Neuronal stem cell (in vitro differentiated cells): ENCODE data around the gene GTPBP4.

ENCODE experiments used
- DNase-seq: peaks from one replicate; pipeline ENCODE4 v3.0.0-alpha.2; 2013; ENCODE audit warnings: low spot score
- H2AFZ ChIP-seq: one replicate; pipeline ENCODE4 v1.6.1; 2013; ENCODE audit warnings: mild to moderate bottlenecking, low read length, inconsistent platforms
- H2AK5ac ChIP-seq: 2 replicates; pipeline ENCODE4 v1.6.1; 2013; ENCODE audit warnings: low read depth, mild to moderate bottlenecking, inconsistent platforms, low read length, moderate library complexity, mixed read lengths
- H2BK120ac ChIP-seq: 2 replicates; pipeline ENCODE4 v1.6.1; 2013; ENCODE audit warnings: low read depth, mild to moderate bottlenecking, inconsistent platforms, low read length, moderate library complexity, mixed read lengths
- H2BK12ac ChIP-seq: one replicate; pipeline ENCODE4 v1.6.1; 2013; ENCODE audit warnings: low read length, inconsistent platforms
- H2BK15ac ChIP-seq: 2 replicates; pipeline ENCODE4 v1.6.1; 2013; ENCODE audit warnings: mild to moderate bottlenecking, low read length, inconsistent platforms, mixed read lengths
- H2BK5ac ChIP-seq: one replicate; pipeline ENCODE4 v1.6.1; 2013; ENCODE audit warnings: inconsistent platforms, mild to moderate bottlenecking, low read length, moderate library complexity
- H3K14ac ChIP-seq: one replicate; pipeline ENCODE4 v1.6.1; 2013; ENCODE audit warnings: low read length, inconsistent platforms
- H3K18ac ChIP-seq: 2 replicates; pipeline ENCODE4 v1.6.1; 2013; ENCODE audit warnings: low read length, inconsistent platforms
- H3K23ac ChIP-seq: 2 replicates; pipeline ENCODE4 v1.6.1; 2013; ENCODE audit warnings: low read depth, mild to moderate bottlenecking, mixed read lengths, low read length, inconsistent platforms; ENCODE audit not compliant: poor library complexity
- H3K27ac ChIP-seq: replicated peaks from 3 replicates; pipeline ENCODE4 v1.5.1; 2013; ENCODE audit warnings: low read length, inconsistent platforms
- H3K27me3 ChIP-seq, 3 experiments: 2 replicates each; pipeline ENCODE4 v1.6.1; 2013; ENCODE audit warnings: low read length in 3 of 3, mild to moderate bottlenecking in 2 of 3, inconsistent platforms in 1 of 3, low read depth in 1 of 3, mixed read lengths in 1 of 3, moderate library complexity in 1 of 3; ENCODE audit not compliant: control insufficient read depth in 3 of 3, insufficient read depth in 3 of 3
- H3K36me3 ChIP-seq, 2 donors: replicated peaks in 1 of 2; 2 replicates each; pipeline ENCODE4 v1.6.1; 2013; ENCODE audit warnings: low read length in 2 of 2; ENCODE audit not compliant: control insufficient read depth in 2 of 2, insufficient read depth in 2 of 2
- H3K4ac ChIP-seq: 2 replicates; pipeline ENCODE4 v1.6.1; 2013; ENCODE audit warnings: inconsistent platforms, mild to moderate bottlenecking, low read length, moderate library complexity
- H3K4me1 ChIP-seq, 2 donors: 1 replicate in 1 of 2; 2 replicates in 1 of 2; pipeline ENCODE4 v1.6.1; 2013; ENCODE audit warnings: low read length in 2 of 2, low read depth in 1 of 2; ENCODE audit not compliant: control insufficient read depth in 2 of 2, insufficient read depth in 1 of 2
- H3K4me2 ChIP-seq: one replicate; pipeline ENCODE4 v1.6.1; 2013; ENCODE audit warnings: mild to moderate bottlenecking, low read length, inconsistent platforms; ENCODE audit not compliant: insufficient read depth, poor library complexity, severe bottlenecking
- H3K4me3 ChIP-seq, 2 donors: 2 replicates each; pipeline ENCODE4 v1.5.1; 2013; ENCODE audit warnings: low read length in 2 of 2, mild to moderate bottlenecking in 2 of 2, inconsistent platforms in 1 of 2, moderate library complexity in 1 of 2
- H3K79me1 ChIP-seq: one replicate; pipeline ENCODE4 v1.6.1; 2013; ENCODE audit warnings: low read depth, mild to moderate bottlenecking, inconsistent platforms, low read length, moderate library complexity
- H3K9ac ChIP-seq: one replicate; pipeline ENCODE4 v1.6.1; 2013; ENCODE audit warnings: mild to moderate bottlenecking, low read depth, low read length, inconsistent platforms; ENCODE audit not compliant: poor library complexity
- H3K9me3 ChIP-seq, 2 donors: replicated peaks in 1 of 2; 2 replicates each; pipeline versions ENCODE3 to v1.6.1; 2013; ENCODE audit warnings: low read length in 2 of 2, mild to moderate bottlenecking in 2 of 2, inconsistent platforms in 1 of 2, low read depth in 1 of 2, mixed read lengths in 1 of 2, moderate library complexity in 1 of 2; ENCODE audit not compliant: control insufficient read depth in 2 of 2, insufficient read depth in 1 of 2
- H4K8ac ChIP-seq: one replicate; pipeline ENCODE4 v1.6.1; 2013; ENCODE audit warnings: low read depth, mild to moderate bottlenecking, inconsistent platforms, low read length, moderate library complexity
- H4K91ac ChIP-seq: one replicate; pipeline ENCODE4 v1.6.1; 2013; ENCODE audit warnings: low read length, low read depth, mild to moderate bottlenecking, inconsistent platforms; ENCODE audit not compliant: poor library complexity
- WGBS, 2 donors: extraction: QIAGEN DNeasy Blood & Tissue Kit; methylation state at CpG; one replicate each; pipeline ENCODE4 v1.1.7; 2013; ENCODE audit warnings: missing lambda C conversion rate in 2 of 2, mixed read lengths in 1 of 2; ENCODE audit not compliant: insufficient read length in 2 of 2, insufficient replicate concordance in 1 of 2; ENCODE audit errors: extremely low coverage in 2 of 2; 5-methylcytosine and 5-hydroxymethylcytosine counted together

Gene GTPBP4

DNA sequence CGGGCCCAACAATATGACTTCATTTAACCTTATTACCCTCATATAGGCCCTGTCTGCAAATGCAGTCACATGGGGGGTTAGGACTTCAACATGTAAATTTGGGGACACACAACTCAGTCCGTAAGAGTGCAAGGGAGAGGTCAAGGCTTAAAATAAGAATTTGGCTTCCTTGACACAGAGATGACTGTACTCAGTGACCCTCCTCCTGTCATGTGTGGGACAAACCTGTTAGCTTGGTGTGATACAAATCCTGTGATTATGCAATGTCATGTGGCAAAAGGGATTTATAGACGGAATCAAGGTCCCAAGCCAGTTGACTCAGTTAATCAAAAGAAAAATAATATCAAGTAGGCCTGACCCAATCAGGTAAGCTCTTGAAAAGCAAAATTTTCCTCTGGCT is 25.9 kb upstream of the GTPBP4 start:
- Histone ChIP-seq H2AK5ac (no peak overlapping the region), H3K4me2 (no peak overlapping the region)

DNA sequence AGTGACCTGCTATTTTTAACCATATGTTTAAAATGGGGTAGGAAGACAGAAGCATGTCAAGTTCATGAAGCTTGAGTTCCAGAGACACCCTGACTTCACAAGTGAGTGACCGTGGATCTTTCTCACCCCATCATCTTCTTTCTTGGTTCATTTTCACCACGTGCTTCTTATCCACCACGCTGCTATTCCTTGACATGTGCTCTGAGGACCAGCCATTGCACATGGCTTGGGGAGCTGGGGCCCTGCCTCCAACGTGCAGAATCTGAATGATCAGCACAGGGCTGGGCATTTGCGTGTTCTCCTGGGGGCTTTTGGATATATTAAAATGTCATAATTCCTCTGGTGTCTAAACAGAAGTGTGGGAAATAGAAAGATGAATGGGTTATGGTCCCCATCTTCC is 25.0 kb upstream of the GTPBP4 start:
- Histone ChIP-seq H3K4ac (no peak overlapping the region), H3K27me3 (peaks cover 0 to 8% (median 0%) of the 10 kb centered on the region in 3 experiments), H3K9ac (no peak overlapping the region), H3K14ac (no peak overlapping the region), H2BK15ac (no peak overlapping the region), H3K9me3 (peaks cover 1 to 15% of the 10 kb centered on the region in 2 donors), H2BK120ac (no peak overlapping the region), H4K91ac (no peak overlapping the region), H3K27ac (no peak overlapping the region), H3K4me1 (no peaks in the 10 kb centered on the region), H2BK5ac (no peak overlapping the region), H4K8ac (no peak overlapping the region), H2BK12ac (no peak overlapping the region), H3K18ac (no peak overlapping the region), H2AK5ac (no peak overlapping the region), H3K36me3 (no peaks in the 10 kb centered on the region), H3K4me2 (no peak overlapping the region), H2AFZ (no peak overlapping the region), H3K23ac (no peak overlapping the region), H3K4me3 (no peak overlapping the region), H3K79me1 (no peaks in the 10 kb centered on the region)
- no CpG with 5 or more reads among the region's 5 CpGs for WGBS, 2 donors
- no peak for DNase-seq

More for the DNA sequence above, 25.9 kb upstream of the GTPBP4 start:
- no peak overlapping the region for H3K18ac ChIP-seq
- no peak overlapping the region for H2BK5ac ChIP-seq
- no peak overlapping the region for H3K27ac ChIP-seq
- no peak overlapping the region for H3K4me3 ChIP-seq
- no peak overlapping the region for H3K4ac ChIP-seq
- no peaks in the 10 kb centered on the region for H3K79me1 ChIP-seq
- no peak overlapping the region for H2BK15ac ChIP-seq
- H4K8ac ChIP-seq: no peak overlapping the region
- peaks cover 0 to 8% (median 0%) of the 10 kb centered on the region in 3 experiments for H3K27me3 ChIP-seq
- no CpG with 5 or more reads among the region's 3 CpGs for WGBS, 2 donors
- peaks cover 1 to 13% of the 10 kb centered on the region in 2 donors for H3K9me3 ChIP-seq
- H4K91ac ChIP-seq: no peak overlapping the region
- H3K14ac ChIP-seq: no peak overlapping the region
- no peak overlapping the region for H2BK120ac ChIP-seq
- no peak overlapping the region for H2BK12ac ChIP-seq
- H2AFZ ChIP-seq: no peak overlapping the region
- no peaks in the 10 kb centered on the region for H3K36me3 ChIP-seq
- H3K4me1 ChIP-seq: no peaks in the 10 kb centered on the region
- DNase-seq: no peak
- H3K23ac ChIP-seq: no peak overlapping the region
- no peak overlapping the region for H3K9ac ChIP-seq

DNA sequence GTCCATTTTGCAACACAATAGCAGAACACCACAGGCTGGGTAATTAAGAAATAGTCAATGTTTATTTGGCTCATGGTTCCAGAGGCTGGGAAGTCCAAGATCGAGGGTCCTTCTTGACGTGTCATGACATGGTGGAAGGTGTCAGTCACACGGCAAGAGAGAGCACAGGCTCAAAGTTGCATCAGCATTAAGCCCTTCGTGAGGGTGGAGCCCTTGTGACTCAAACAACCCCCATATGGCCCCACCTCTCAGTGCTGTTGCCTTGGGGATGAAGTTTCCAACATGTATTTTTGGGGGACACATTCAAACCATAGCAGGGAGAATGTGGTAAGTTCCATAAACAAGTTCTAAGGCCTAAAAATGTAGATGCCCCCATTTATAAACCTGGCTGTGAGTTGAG is 24.6 kb upstream of the GTPBP4 start:
- H3K4me3 ChIP-seq: no peak overlapping the region
- no peak overlapping the region for H2AK5ac ChIP-seq
- peaks cover 0 to 8% (median 0%) of the 10 kb centered on the region in 3 experiments for H3K27me3 ChIP-seq
- no peak overlapping the region for H3K18ac ChIP-seq
- H3K9me3 ChIP-seq: peaks cover 1 to 15% of the 10 kb centered on the region in 2 donors
- H2BK12ac ChIP-seq: no peak overlapping the region
- no peak overlapping the region for H3K4ac ChIP-seq
- H3K4me2 ChIP-seq: no peak overlapping the region
- no CpG with 5 or more reads among the region's 4 CpGs for WGBS, 2 donors
- no peaks in the 10 kb centered on the region for H3K36me3 ChIP-seq
- H2BK15ac ChIP-seq: no peak overlapping the region
- DNase-seq: no peak
- H3K27ac ChIP-seq: no peak overlapping the region
- no peak overlapping the region for H2BK120ac ChIP-seq
- H3K23ac ChIP-seq: no peak overlapping the region
- H3K4me1 ChIP-seq: peaks cover 0 to 3% of the 10 kb centered on the region in 2 donors
- H3K14ac ChIP-seq: no peak overlapping the region
- no peaks in the 10 kb centered on the region for H3K79me1 ChIP-seq
- H4K8ac ChIP-seq: no peak overlapping the region
- H3K9ac ChIP-seq: no peak overlapping the region
- no peak overlapping the region for H2BK5ac ChIP-seq
- H4K91ac ChIP-seq: no peak overlapping the region
- H2AFZ ChIP-seq: no peak overlapping the region

DNA sequence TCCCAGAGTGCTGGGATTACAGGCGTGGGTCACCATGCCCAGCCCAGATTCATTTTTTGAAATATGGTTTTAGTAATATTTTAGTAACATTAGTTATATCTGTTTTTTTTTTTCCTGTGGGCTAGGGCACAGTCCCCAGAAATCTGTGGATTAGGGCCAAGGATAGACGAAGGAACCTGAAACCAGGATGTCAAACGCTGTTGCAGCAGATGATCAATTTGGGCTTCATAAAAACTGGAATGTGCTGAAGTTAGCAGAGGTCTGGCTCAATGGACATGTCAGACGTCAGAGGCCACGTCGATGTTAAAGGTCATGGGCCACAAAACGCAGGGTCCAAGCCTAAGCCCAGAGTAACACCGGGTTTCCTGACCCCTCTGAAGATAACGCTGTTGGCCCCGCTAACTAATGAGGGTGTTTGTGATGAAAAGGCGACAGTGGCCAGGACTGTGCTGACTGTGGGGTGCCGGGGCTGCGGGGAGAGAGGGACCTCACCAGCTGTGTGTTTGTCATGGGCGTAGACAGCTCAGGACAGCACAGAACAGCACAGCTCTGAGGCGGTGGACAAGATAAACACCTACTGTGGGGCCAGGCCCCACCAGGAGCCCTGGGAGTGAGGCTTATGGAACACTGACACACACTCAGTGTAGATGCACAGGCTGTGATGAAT is 23.8 kb upstream of the GTPBP4 start:
- no peak overlapping the region for H3K14ac ChIP-seq
- no peaks in the 10 kb centered on the region for H3K79me1 ChIP-seq
- no peak overlapping the region for H4K91ac ChIP-seq
- no peaks in the 10 kb centered on the region for H3K36me3 ChIP-seq
- H3K9ac ChIP-seq: no peak overlapping the region
- H3K23ac ChIP-seq: no peak overlapping the region
- peak overlapping the region; percentile 82 for H2AK5ac ChIP-seq
- H3K4ac ChIP-seq: no peak overlapping the region
- H3K27me3 ChIP-seq: peaks cover 0 to 3% (median 0%) of the 10 kb centered on the region in 3 experiments
- no peak overlapping the region for H3K27ac ChIP-seq
- no CpG with 5 or more reads among the region's 15 CpGs for WGBS, 2 donors
- H3K9me3 ChIP-seq: peaks cover 1 to 15% of the 10 kb centered on the region in 2 donors
- H4K8ac ChIP-seq: no peak overlapping the region
- no peak overlapping the region for H2BK15ac ChIP-seq
- DNase-seq: no peak
- H2BK12ac ChIP-seq: no peak overlapping the region
- H3K4me2 ChIP-seq: no peak overlapping the region
- H2BK5ac ChIP-seq: no peak overlapping the region
- H3K4me1 ChIP-seq: peaks cover 0 to 4% of the 10 kb centered on the region in 2 donors
- no peak overlapping the region for H3K18ac ChIP-seq
- no peak overlapping the region for H2AFZ ChIP-seq
- no peak overlapping the region for H3K4me3 ChIP-seq
- H2BK120ac ChIP-seq: no peak overlapping the region
